GM10266 (cell line): ENCODE results near the gene HOPX.
A peak's percentile ranks its signal among the peaks of the same experiment; 100 is the strongest.

Experiments used
- DNase-seq: peaks from one replicate; pipeline ENCODE4 v3.0.0; 2012; ENCODE audit errors: extremely low spot score
- TF ChIP-seq, protein P1 (sequence below): IDR thresholded peaks from 2 replicates; pipeline ENCODE4 v1.5.1; 2012; ENCODE audit warnings: mild to moderate bottlenecking, low read depth; ENCODE audit not compliant: control insufficient read depth, insufficient read depth; ENCODE audit errors: missing control alignments

Gene HOPX

DNA sequence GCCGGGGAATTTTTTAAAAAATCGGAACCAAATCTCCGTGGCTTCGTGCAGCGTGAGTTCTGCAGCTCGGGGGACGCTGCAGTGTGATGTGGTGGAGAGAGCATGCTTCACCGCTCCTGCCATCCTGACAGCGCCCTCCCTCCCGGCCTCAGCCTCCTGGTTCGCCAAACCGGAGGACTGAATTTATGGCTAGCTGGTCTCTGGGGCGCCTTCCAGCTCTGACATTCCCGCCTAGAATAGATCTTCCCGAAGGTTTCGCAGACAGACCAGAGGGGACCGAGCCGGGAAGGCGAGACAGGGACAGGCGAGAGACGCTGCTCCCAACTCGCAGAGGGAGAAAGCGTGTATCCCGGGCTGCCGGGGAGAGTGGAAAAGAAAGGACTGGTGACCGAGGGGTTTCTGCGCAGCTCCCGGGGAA is 25.9 kb downstream of the HOPX start:
- DNase-seq, result peak; percentile 35
- TF ChIP-seq, protein P1, sequence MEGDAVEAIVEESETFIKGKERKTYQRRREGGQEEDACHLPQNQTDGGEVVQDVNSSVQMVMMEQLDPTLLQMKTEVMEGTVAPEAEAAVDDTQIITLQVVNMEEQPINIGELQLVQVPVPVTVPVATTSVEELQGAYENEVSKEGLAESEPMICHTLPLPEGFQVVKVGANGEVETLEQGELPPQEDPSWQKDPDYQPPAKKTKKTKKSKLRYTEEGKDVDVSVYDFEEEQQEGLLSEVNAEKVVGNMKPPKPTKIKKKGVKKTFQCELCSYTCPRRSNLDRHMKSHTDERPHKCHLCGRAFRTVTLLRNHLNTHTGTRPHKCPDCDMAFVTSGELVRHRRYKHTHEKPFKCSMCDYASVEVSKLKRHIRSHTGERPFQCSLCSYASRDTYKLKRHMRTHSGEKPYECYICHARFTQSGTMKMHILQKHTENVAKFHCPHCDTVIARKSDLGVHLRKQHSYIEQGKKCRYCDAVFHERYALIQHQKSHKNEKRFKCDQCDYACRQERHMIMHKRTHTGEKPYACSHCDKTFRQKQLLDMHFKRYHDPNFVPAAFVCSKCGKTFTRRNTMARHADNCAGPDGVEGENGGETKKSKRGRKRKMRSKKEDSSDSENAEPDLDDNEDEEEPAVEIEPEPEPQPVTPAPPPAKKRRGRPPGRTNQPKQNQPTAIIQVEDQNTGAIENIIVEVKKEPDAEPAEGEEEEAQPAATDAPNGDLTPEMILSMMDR, result no peak

DNA sequence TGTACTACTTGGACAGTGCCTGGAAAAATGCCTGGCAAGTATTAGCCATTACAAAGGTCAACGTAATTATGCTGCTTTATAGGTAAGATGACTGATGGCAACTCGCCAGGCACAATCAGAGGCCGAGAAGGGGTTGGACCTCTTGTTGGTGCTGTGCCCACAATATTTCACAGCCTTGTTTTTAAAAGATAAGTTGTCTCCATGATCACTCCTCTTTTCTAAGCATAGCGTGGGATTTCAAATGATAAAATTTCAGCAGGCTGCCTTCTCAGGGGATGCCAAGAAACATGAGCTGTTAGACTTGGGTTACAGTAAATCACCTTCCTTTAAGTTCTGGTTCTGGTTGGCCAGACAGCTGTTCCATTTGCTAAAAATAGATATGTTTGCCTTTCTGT is 26.9 kb downstream of the HOPX start:
- DNase-seq, result no peak
- TF ChIP-seq, protein P1, result no peak

DNA sequence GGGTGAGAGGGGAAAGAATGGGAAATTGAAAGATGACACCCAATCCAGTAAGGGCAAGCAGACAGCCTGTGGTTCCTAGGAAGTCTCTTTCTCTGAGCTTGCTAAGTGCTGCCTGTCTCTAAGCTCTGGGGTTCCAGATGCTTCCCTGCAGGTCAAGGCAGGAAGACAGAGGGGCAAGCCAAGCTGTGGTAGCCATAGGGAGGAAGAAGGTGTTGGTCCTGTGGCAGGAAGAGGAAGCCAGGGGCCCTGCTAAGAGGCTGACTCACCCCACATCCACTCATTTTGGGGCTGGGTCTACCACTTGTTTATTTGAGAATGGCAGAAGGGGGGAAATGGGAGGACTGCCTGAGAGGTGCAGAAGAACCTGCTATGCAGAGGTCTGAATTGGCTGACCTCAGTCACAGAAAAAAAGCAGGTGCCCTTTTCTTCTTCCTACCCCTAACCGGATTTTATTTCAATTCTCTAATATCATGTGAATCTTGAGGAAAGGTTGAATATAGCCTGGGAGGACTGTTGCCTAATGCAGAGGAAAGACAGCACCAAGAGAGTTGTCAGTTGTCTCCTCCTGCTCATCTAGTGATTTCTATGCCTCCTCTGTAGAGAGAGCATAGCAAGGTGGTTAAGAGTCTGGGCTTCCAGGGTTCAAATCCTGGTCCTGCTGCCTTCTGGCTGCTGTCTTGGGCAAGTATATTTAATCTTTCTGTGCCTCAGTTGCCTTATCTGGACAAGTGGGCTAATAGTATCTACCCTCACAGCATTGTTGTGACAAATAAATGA is 27.4 kb downstream of the HOPX start:
- TF ChIP-seq, protein P1, result no peak
- peak; percentile 21 for DNase-seq

DNA sequence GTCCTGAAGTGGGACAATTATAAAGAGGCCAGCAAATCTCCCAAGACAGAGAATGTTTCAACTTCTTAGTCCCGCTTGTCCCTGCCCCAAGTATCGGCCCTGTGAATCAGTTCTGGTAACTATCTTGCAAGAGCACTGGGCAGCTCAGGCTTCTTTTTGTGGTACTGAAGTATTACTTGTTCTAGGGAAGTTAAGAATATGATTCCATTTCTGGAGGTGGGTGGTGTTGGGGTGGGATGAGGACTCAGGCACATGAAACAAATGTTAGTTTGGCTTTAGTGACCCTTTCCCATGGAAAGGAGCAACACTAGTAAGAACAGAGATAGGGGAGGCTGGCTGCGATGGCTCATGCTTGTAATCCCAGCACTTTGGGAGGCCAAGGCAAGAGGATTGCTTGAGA is 28.9 kb downstream of the HOPX start:
- no peak for DNase-seq
- TF ChIP-seq, protein P1, result no peak

DNA sequence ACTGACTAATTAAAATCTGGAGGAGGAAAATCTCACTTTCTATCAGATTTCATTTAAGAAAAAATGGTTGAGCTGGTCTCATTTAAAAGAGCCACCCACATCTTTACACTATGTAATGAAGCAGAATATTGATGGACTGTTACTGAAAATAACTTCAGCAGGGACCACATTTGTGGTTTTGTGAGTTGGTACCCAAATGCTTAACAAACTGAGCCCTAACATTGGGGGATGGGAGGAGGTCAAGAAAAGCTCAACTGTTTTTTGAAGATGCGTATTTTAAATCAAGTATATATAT is 30.1 kb downstream of the HOPX start:
- no peak for DNase-seq
- TF ChIP-seq, protein P1, result no peak

DNA sequence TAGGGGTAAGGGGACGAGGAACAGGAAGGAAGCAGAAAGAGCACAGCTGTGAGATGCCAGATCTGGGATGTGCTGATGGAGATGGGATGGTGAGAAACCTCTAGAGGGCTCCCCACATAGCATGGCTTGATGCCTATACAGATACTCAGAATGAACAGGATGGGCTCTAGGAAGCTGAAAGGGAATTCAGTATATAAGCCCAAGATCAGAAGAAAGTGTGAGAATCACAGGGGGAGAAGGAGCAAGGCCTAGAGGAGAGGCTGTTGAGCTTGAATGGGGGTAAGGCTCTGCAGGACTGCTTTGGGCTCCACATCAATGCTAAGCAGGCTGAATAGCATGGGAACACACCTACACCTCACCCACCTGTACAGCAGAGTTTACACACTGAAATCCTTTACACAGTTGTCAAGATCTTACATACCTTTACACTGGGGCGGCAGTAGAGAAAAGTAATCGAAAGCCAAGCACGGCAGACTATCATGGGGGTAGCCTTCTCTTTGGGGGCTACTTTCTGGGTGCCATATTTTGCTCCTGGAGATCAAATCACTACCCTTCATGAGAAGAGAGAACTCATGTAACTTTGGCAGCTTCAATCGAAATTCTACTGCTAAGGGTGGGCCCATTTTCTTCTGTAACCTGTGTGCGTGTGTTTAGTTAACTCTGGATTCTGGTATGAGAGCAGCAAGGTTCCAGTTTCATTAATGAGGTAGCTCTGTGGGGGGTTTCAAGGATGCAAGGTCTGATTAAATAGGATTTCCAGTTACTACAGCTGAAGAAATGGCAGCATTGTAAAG is 30.6 kb downstream of the HOPX start:
- DNase-seq, result no peak
- TF ChIP-seq, protein P1, result no peak
